Left ventricle myocardium inferior (tissue), 1 donor: Measurements from ENCODE around the gene KCNMA1. TPM values are rescaled to one million over a fixed set of nuclear protein-coding genes. Genes with fewer than 3 reads are reported as not detected.
A peak's percentile ranks its signal among the peaks of the same experiment; 100 is the strongest.

Experiments
- DNase-seq: peaks from one replicate; pipeline ENCODE4 v3.0.0-alpha.2; 2020
- H3K27ac ChIP-seq: fragments of 200-600 bp; replicated peaks from 2 replicates; pipeline ENCODE4 v1.8.0; 2021
- H3K27me3 ChIP-seq: fragments of 200-600 bp; 2 replicates; pipeline ENCODE4 v1.8.0; 2021; ENCODE audit warnings: low read depth
- H3K36me3 ChIP-seq: fragments of 200-600 bp; 2 replicates; pipeline ENCODE4 v1.8.0; 2021
- H3K4me1 ChIP-seq: fragments of 200-600 bp; 2 replicates; pipeline ENCODE4 v1.8.0; 2021
- H3K4me3 ChIP-seq: fragments of 200-600 bp; 2 replicates; pipeline ENCODE4 v1.8.0; 2021; ENCODE audit warnings: mild to moderate bottlenecking, moderate library complexity
- H3K9me3 ChIP-seq: fragments of 200-600 bp; replicated peaks from 2 replicates; pipeline ENCODE4 v1.8.0; 2021
- intact Hi-C: fragments of 100-400 bp; cut with micrococcal nuclease; formaldehyde crosslinking; loops from one replicate; pipeline ENCODE4 v1.11.0; 2022
- total RNA-seq: library from RNA; stranded (reverse); fragmentation: NEBNext Ultra II Directional; extraction: Animal tissue kit (Norgen Biotek cat#: 25700); gene quantifications from one replicate; pipeline ENCODE4 v1.2.1, GENCODE V29; 2021
- TF ChIP-seq, protein P1 (sequence below): fragments of 200-600 bp; IDR thresholded peaks from 2 replicates; pipeline ENCODE4 v1.8.0; 2021; ENCODE audit warnings: antibody characterized with exemption, mild to moderate bottlenecking, borderline replicate concordance
- donor health status: DM: no; HTN: yes; CAD: no; lungs with severe emphysema.

The KCNMA1 gene
- total RNA-seq, 1 donor from 2014 or later = 1.8 TPM

DNA sequence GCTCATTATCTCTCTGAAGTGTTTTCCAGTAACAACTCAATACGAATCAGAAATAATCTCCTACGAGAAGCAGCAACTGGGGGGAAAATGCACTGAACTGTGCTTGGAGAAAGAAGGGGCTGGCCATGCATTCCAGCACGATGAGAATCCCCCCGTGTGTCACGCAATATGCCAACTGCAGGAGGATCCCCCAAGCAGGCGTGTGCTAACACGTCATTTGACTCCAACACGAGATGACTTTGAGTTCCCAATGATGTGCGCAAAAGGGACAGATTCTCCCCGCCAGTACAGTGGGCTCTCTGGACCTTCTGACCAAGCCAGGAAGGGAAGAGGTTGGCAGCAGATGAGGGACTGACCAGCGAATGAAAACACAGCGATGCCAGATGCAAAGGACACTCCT is 105.5 kb downstream of the KCNMA1 start:
- Histone ChIP-seq H3K4me3 (no peak overlapping the region), H3K36me3 (no peaks in the 10 kb centered on the region), H3K4me1 (no peaks in the 10 kb centered on the region), H3K27me3 (peaks cover 52% of the 10 kb centered on the region), H3K9me3 (no peaks in the 10 kb centered on the region), H3K27ac (no peak overlapping the region)
- intact Hi-C loops = no loop called here
- no peak for DNase-seq
- TF ChIP-seq, protein P1, sequence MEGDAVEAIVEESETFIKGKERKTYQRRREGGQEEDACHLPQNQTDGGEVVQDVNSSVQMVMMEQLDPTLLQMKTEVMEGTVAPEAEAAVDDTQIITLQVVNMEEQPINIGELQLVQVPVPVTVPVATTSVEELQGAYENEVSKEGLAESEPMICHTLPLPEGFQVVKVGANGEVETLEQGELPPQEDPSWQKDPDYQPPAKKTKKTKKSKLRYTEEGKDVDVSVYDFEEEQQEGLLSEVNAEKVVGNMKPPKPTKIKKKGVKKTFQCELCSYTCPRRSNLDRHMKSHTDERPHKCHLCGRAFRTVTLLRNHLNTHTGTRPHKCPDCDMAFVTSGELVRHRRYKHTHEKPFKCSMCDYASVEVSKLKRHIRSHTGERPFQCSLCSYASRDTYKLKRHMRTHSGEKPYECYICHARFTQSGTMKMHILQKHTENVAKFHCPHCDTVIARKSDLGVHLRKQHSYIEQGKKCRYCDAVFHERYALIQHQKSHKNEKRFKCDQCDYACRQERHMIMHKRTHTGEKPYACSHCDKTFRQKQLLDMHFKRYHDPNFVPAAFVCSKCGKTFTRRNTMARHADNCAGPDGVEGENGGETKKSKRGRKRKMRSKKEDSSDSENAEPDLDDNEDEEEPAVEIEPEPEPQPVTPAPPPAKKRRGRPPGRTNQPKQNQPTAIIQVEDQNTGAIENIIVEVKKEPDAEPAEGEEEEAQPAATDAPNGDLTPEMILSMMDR = no peak

DNA sequence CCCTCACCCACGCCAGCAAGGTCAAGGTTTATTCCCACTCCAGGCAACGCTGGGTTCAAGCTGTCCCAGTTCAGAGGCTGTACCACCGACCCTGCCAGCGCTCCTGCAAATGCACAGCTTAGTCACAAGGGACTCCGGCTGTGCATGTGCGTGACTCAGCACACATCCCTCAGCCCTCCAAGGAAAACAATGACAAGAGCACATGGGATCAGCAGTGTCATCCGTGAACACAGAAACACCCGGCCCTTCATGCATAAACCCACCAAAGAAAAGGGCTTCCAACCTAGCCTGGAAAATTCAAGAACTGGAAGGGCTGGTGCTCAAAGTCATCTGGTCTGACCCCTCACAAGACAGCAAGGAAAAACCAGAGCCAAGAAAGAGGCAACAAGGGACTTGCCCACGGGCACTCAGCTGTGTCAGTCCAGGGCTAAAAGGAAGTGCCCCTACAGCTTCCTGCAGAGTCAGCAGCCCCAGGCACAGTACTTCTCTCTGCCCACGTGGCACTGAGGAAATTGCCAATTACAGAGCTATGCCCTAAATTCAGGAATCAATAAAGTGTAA is 106.1 kb downstream of the KCNMA1 start:
- intact Hi-C loops = no loop called here
- TF ChIP-seq, protein P1 = no peak
- Histone ChIP-seq H3K27me3 (peaks cover 52% of the 10 kb centered on the region), H3K9me3 (no peaks in the 10 kb centered on the region), H3K4me3 (no peak overlapping the region), H3K27ac (peak overlapping the region; percentile 23), H3K36me3 (no peaks in the 10 kb centered on the region), H3K4me1 (no peaks in the 10 kb centered on the region)
- DNase-seq = no peak

DNA sequence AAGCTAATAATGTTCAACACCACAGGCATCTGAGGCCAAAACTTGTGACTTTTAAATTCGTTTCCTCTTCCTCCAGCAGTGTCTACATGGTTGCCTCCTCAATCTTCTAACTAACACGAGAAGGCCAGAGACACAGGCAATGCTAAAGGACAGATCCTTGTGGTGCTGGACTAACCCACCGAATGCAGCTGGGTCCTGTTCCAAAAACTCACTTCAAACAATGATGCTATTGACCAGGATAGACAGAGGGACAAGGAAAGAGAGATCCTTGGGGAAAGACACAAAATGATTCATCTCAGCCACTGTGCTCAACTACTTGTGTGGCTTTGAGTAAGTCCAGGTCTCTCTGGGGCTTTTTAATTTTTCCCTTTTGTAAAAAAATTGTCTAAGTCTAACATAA is 107.6 kb downstream of the KCNMA1 start:
- peaks cover 58% of the 10 kb centered on the region for H3K27me3 ChIP-seq

DNA sequence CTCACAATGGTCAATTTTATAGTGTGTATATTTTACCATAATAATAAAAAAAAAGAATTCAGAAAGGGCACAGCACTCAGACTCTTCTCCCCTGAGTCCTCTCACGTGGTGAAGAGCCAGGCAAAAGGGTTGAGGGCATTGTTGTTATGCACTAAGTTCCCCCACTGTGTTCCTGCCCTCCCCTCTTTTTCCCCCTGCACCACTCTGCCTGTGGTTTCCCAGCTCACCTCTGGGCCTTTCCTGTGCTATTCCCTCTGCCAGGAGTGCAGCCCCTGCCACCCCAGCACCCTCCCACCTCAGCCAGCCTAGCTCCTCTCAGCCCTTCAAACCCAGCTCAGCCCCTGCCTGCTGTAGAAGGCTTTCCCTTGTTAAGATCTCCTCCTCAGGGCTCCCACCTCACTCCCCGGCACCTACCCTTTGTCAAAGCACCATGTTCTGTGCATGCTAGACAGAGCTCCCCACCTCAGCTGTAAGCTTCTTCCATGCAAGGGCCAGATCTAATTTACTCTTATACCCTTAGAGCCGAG is 108.5 kb downstream of the KCNMA1 start:
- TF ChIP-seq, protein P1 = no peak
- intact Hi-C loops = no loop called here
- no peaks in the 10 kb centered on the region for H3K9me3 ChIP-seq
- H3K36me3 ChIP-seq = no peaks in the 10 kb centered on the region
- H3K4me3 ChIP-seq = no peak overlapping the region
- no peak for DNase-seq
- no peak overlapping the region for H3K27ac ChIP-seq
- H3K27me3 ChIP-seq = peaks cover 67% of the 10 kb centered on the region
- no peaks in the 10 kb centered on the region for H3K4me1 ChIP-seq

More for the DNA sequence above, 107.6 kb downstream of the KCNMA1 start:
- intact Hi-C loops = no loop called here
- Histone ChIP-seq H3K4me1 (no peaks in the 10 kb centered on the region), H3K27ac (no peak overlapping the region), H3K36me3 (no peaks in the 10 kb centered on the region), H3K4me3 (no peak overlapping the region), H3K9me3 (no peaks in the 10 kb centered on the region)
- TF ChIP-seq, protein P1 = no peak
- no peak for DNase-seq

DNA sequence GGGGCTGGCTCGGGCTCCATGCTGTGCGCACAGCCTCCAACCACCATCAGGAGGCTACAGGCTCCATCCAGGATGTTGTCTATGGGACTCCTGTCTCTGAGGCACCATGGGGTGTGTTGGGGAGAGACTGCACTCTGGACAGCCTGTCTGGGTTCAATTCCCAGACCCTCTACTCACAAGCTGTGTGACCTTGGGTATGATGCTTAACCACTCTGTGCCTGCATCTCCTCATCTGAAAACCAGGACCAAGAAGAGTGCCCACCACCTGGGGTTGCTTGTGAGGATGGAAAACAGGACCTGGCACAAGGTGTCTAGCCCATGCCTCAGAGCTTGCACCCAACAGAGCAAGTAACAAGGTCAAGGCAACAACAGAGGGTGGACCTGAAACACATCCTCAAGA is 109.8 kb downstream of the KCNMA1 start:
- Histone ChIP-seq H3K4me1 (no peaks in the 10 kb centered on the region), H3K9me3 (no peaks in the 10 kb centered on the region), H3K36me3 (no peaks in the 10 kb centered on the region), H3K27me3 (peaks cover 65% of the 10 kb centered on the region), H3K4me3 (no peak overlapping the region), H3K27ac (no peak overlapping the region)
- intact Hi-C loops = no loop called here
- DNase-seq = no peak
- TF ChIP-seq, protein P1 = no peak
